ENCODE results near the gene TSPEAR. TPM values are rescaled to one million over a fixed set of nuclear protein-coding genes. Genes with fewer than 3 reads are reported as not detected.

The TSPEAR gene
- total RNA-seq, 6 experiments from 2014 or later: not detected

GRCh38 chr21:44579056-44579832 is 132.1 kb downstream of the TSPEAR start:
- no peaks in the 10 kb centered on the region for H3K4me1 Mint-ChIP-seq (ENCODE audit: low read depth)
- no peak overlapping the region for H3K4me3 Mint-ChIP-seq
- no peaks in the 10 kb centered on the region; the same call in 1 of the 2 replicates for H3K27me3 Mint-ChIP-seq (ENCODE audit: insufficient read depth)
- H3K27ac Mint-ChIP-seq: no peak overlapping the region
- no peak for DNase-seq
- peaks cover 6% of the 10 kb centered on the region; the same call in 1 of the 2 replicates for H3K36me3 Mint-ChIP-seq (ENCODE audit: low read depth)
- peaks cover 67% of the 10 kb centered on the region for H3K9me3 Mint-ChIP-seq
- no peak for TF ChIP-seq CTCF (IDR thresholded peaks at IDR 0.05)

- no peak for DNase-seq
- TF ChIP-seq CTCF (IDR thresholded peaks at IDR 0.05): no peak
- Mint-ChIP-seq H3K9me3 (peaks cover 67% of the 10 kb centered on the region), H3K4me3 (no peak overlapping the region), H3K27me3 (ENCODE audit: insufficient read depth) (no peaks in the 10 kb centered on the region; the same call in 1 of the 2 replicates), H3K36me3 (ENCODE audit: low read depth) (peaks cover 6% of the 10 kb centered on the region; the same call in 1 of the 2 replicates), H3K4me1 (ENCODE audit: low read depth) (no peaks in the 10 kb centered on the region), H3K27ac (no peak overlapping the region)
Measured at GRCh38 chr21:44578371-44579055, 132.9 kb downstream of the TSPEAR start.

- peaks cover 11% of the 10 kb centered on the region; the same call in 1 of the 2 replicates for H3K36me3 Mint-ChIP-seq (ENCODE audit: low read depth)
- H3K27me3 Mint-ChIP-seq (ENCODE audit: insufficient read depth): peaks cover 2% of the 10 kb centered on the region
- H3K4me1 Mint-ChIP-seq (ENCODE audit: low read depth): no peaks in the 10 kb centered on the region; the same call in 1 of the 2 replicates
- no peak for DNase-seq
- peaks cover 67% of the 10 kb centered on the region for H3K9me3 Mint-ChIP-seq
- H3K27ac Mint-ChIP-seq: no peak overlapping the region
- no peak for TF ChIP-seq CTCF (IDR thresholded peaks at IDR 0.05)
- no peak overlapping the region for H3K4me3 Mint-ChIP-seq
Measured at GRCh38 chr21:44576025-44576420, 135.3 kb downstream of the TSPEAR start.

- no peak overlapping the region for H3K27ac Mint-ChIP-seq
- peaks cover 11% of the 10 kb centered on the region; the same call in 1 of the 2 replicates for H3K36me3 Mint-ChIP-seq (ENCODE audit: low read depth)
- DNase-seq: no peak
- H3K4me1 Mint-ChIP-seq (ENCODE audit: low read depth): no peaks in the 10 kb centered on the region; the same call in 1 of the 2 replicates
- peaks cover 2% of the 10 kb centered on the region for H3K27me3 Mint-ChIP-seq (ENCODE audit: insufficient read depth)
- H3K4me3 Mint-ChIP-seq: no peak overlapping the region
- no peak for TF ChIP-seq CTCF (IDR thresholded peaks at IDR 0.05)
- H3K9me3 Mint-ChIP-seq: peaks cover 67% of the 10 kb centered on the region
Measured at GRCh38 chr21:44575307-44576024, 135.9 kb downstream of the TSPEAR start.

GRCh38 chr21:44574457-44575306 is 136.7 kb downstream of the TSPEAR start:
- H3K27ac Mint-ChIP-seq: no peak overlapping the region
- H3K36me3 Mint-ChIP-seq (ENCODE audit: low read depth): peaks cover 11% of the 10 kb centered on the region; the same call in 1 of the 2 replicates
- H3K27me3 Mint-ChIP-seq (ENCODE audit: insufficient read depth): peaks cover 2% of the 10 kb centered on the region

More at GRCh38 chr21:44574457-44575306, 136.7 kb downstream of the TSPEAR start:
- peaks cover 66% of the 10 kb centered on the region for H3K9me3 Mint-ChIP-seq
- no peaks in the 10 kb centered on the region; the same call in 1 of the 2 replicates for H3K4me1 Mint-ChIP-seq (ENCODE audit: low read depth)
- H3K4me3 Mint-ChIP-seq: no peak overlapping the region
- no peak for DNase-seq
- TF ChIP-seq CTCF (IDR thresholded peaks at IDR 0.05): peak; percentile 33; the same call in 1 of the 2 replicates
